H1 (cell line): Measurements from ENCODE around the gene PARD6B. TPM values are rescaled to one million over a fixed set of nuclear protein-coding genes. Genes with fewer than 3 reads are reported as not detected.

Experiments
- BACH1 ChIP-seq: IDR thresholded peaks from 2 replicates; pipeline ENCODE4 v1.6.1; 2012; ENCODE audit warnings: low read length, improper control_type of control experiment
- CBX8 ChIP-seq: fragments of 300-800, 300-1000 bp; sonication (generic); IDR thresholded peaks from 2 replicates; pipeline ENCODE4 v1.7.1; 2016; ENCODE audit warnings: low read depth, low read length, borderline replicate concordance
- EZH2 ChIP-seq: fragments of 200-600 bp; sonication (generic); IDR thresholded peaks from 2 replicates; pipeline ENCODE4 v1.7.1; 2012; ENCODE audit warnings: low read depth, mild to moderate bottlenecking, moderate library complexity, low read length, inconsistent platforms; ENCODE audit not compliant: severe bottlenecking
- FOSL1 ChIP-seq: IDR thresholded peaks from 2 replicates; pipeline ENCODE4 v1.6.1; 2011; ENCODE audit warnings: mild to moderate bottlenecking, low read depth, low read length, moderate library complexity; ENCODE audit not compliant: insufficient read depth
- HDAC2 ChIP-seq, 2 experiments: fragments of 300-600 bp in 1 of 2; sonication (generic) in 1 of 2; IDR thresholded peaks; 2 replicates each; pipeline ENCODE4 v1.6.1; 2011 to 2012; ENCODE audit warnings: low read depth in 2 of 2, low read length in 2 of 2, mild to moderate bottlenecking in 2 of 2, moderate library complexity in 2 of 2, borderline replicate concordance in 1 of 2, inconsistent platforms in 1 of 2
- JUN ChIP-seq: IDR thresholded peaks from 2 replicates; pipeline ENCODE4 v1.6.1; 2011; ENCODE audit warnings: low read depth, mild to moderate bottlenecking, improper control_type of control experiment, low read length
- JUND ChIP-seq: IDR thresholded peaks from 2 replicates; pipeline ENCODE4 v1.6.1; 2011; ENCODE audit warnings: mild to moderate bottlenecking, improper control_type of control experiment, low read length
- KDM4A ChIP-seq: IDR thresholded peaks from one replicate; pipeline ENCODE4 v1.7.1; 2012; ENCODE audit warnings: low read depth, mild to moderate bottlenecking, moderate library complexity, low read length, inconsistent platforms; ENCODE audit not compliant: severe bottlenecking
- MAFK ChIP-seq: IDR thresholded peaks from 2 replicates; pipeline ENCODE4 v1.6.1; 2012; ENCODE audit warnings: low read depth, mild to moderate bottlenecking, improper control_type of control experiment, low read length
- NANOG ChIP-seq: IDR thresholded peaks from 2 replicates; pipeline ENCODE4 v1.6.1; 2011; ENCODE audit warnings: low read length, low read depth, mild to moderate bottlenecking, inconsistent platforms; ENCODE audit not compliant: insufficient read depth, poor library complexity, severe bottlenecking
- NRF1 ChIP-seq: IDR thresholded peaks from 2 replicates; pipeline ENCODE4 v1.6.1; 2011; ENCODE audit warnings: mild to moderate bottlenecking, low read depth, low read length, improper control_type of control experiment
- RAD21 ChIP-seq, 2 experiments: IDR thresholded peaks in 1 of 2; conservative IDR thresholded peaks in 1 of 2; 2 replicates each; pipeline ENCODE4 v1.6.1; 2011; ENCODE audit warnings: low read depth in 2 of 2, low read length in 2 of 2, improper control_type of control experiment in 1 of 2, inconsistent platforms in 1 of 2, mild to moderate bottlenecking in 1 of 2, moderate library complexity in 1 of 2
- RFX5 ChIP-seq: IDR thresholded peaks from 2 replicates; pipeline ENCODE4 v1.6.1; 2011; ENCODE audit warnings: low read depth, low read length, improper control_type of control experiment, borderline replicate concordance
- SAP30 ChIP-seq: fragments of 300-600 bp; sonication (generic); IDR thresholded peaks from 2 replicates; pipeline ENCODE4 v1.7.1; 2012; ENCODE audit warnings: low read length, moderate library complexity, mild to moderate bottlenecking, inconsistent platforms; ENCODE audit not compliant: insufficient read depth, insufficient replicate concordance
- SIX5 ChIP-seq: IDR thresholded peaks from 2 replicates; pipeline ENCODE4 v1.6.1; 2011; ENCODE audit warnings: mild to moderate bottlenecking, low read depth, low read length
- SP2 ChIP-seq: IDR thresholded peaks from 2 replicates; pipeline ENCODE4 v1.6.1; 2012; ENCODE audit warnings: mild to moderate bottlenecking, low read length, inconsistent platforms
- SP4 ChIP-seq: IDR thresholded peaks from 2 replicates; pipeline ENCODE4 v1.6.1; 2012; ENCODE audit warnings: low read length, inconsistent platforms
- SRF ChIP-seq: IDR thresholded peaks from 2 replicates; pipeline ENCODE4 v1.6.1; 2011; ENCODE audit warnings: mild to moderate bottlenecking, low read depth, low read length, moderate library complexity
- TEAD4 ChIP-seq: IDR thresholded peaks from 2 replicates; pipeline ENCODE4 v1.6.1; 2012; ENCODE audit warnings: low read depth, low read length, inconsistent platforms, mixed read lengths
- polyA plus RNA-seq, 7 experiments: library from polyadenylated mRNA; depleted of rRNA in 3 of 7; stranded (reverse) in 5 of 7; unstranded in 2 of 7; fragments of >200 nt in 5 of 7; fragments of 200-250 nt in 2 of 7; gene quantifications; 1 replicate in 5 of 7; 2 replicates in 1 of 7; 4 replicates in 1 of 7; pipeline versions ENCODE4 v1.2.1 to v1.2.3, GENCODE V29; 2011 to 2013; ENCODE audit warnings: missing spikeins in 2 of 7, mixed read lengths in 2 of 7
- total RNA-seq: library from RNA; stranded (reverse); fragmentation: NEBNext Ultra II Directional; extraction: Animal tissue kit (Norgen Biotek cat#: 25700); gene quantifications from 2 replicates; pipeline ENCODE4 v1.2.1, GENCODE V29; 2021
- TF ChIP-seq, protein P1 (sequence below): IDR thresholded peaks from 2 replicates; pipeline ENCODE4 v1.6.1; 2011; ENCODE audit warnings: low read depth, mild to moderate bottlenecking, low read length; ENCODE audit not compliant: insufficient read depth

Gene PARD6B
- total and polyA plus RNA-seq, 2 of the 8 experiments (the other 6 are each of a cell fraction or from before 2014, with no cell fraction given), result 5.2 to 34.1 TPM

GRCh38 chr20:50737352-50737751 is 6.0 kb downstream of the PARD6B start (continued):
- TF ChIP-seq JUN (no peak), NRF1 (no peak), TEAD4 (0 out of 2 replicates have a peak, but pooled peaks have one; percentile 15), HDAC2 (IDR thresholded peaks at IDR 0.05; ENCODE audit: borderline replicate concordance in 1 of 2, low read depth in 2 of 2, low read length in 2 of 2) (no peak), SP4 (no peak), RAD21 (IDR thresholded peaks at IDR 0.05 in 1 of 2, conservative IDR thresholded peaks at IDR 0.05 in 1 of 2; ENCODE audit: low read depth in 2 of 2, low read length in 2 of 2) (no peak), KDM4A (no peak), EZH2 (no peak), JUND (peak; percentile 56; the same call in 1 of the 2 replicates), SP2 (no peak), RFX5 (no peak), SIX5 (no peak), SAP30 (no peak), CBX8 (no peak), MAFK (peak; percentile 87), FOSL1 (no peak), SRF (no peak), BACH1 (peak; percentile 89), NANOG (no peak)
- TF ChIP-seq, protein P1, sequence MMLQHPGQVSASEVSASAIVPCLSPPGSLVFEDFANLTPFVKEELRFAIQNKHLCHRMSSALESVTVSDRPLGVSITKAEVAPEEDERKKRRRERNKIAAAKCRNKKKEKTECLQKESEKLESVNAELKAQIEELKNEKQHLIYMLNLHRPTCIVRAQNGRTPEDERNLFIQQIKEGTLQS, result no peak
